ENCODE results near the gene PCDHGA10. TPM values are rescaled to one million over a fixed set of nuclear protein-coding genes. Genes with fewer than 3 reads are reported as not detected.
A peak's percentile ranks its signal among the peaks of the same experiment; 100 is the strongest.
"Not testable (repeated sequence)": the region's sequence is repeated elsewhere in the genome, so short reads cannot be mapped to it uniquely, and the experiment has no call there.

Gene PCDHGA10
- polyA plus RNA-seq, 1 donor from 2014 or later = 7.3 TPM

DNA sequence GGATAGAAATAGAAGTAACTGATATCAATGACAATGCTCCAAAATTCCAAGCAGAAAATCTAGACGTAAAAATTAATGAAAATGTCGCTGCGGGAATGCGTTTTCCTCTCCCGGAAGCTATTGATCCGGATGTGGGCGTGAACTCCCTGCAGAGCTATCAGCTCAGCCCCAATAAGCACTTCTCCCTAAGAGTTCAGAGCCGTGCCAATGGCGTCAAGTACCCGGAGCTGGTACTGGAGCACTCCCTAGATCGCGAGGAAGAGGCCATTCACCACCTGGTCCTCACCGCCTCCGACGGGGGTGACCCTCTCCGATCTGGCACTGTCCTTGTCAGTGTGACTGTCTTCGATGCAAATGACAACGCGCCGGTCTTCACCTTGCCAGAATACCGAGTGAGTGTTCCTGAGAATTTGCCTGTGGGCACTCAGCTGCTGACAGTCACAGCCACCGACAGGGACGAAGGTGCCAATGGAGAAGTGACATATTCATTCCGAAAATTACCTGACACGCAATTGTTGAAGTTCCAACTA lies 818 bp downstream of the PCDHGA10 start:
- Histone ChIP-seq H3K4me2 (ENCODE audit: low read length) (no peak overlapping the region), H3K9me2 (ENCODE audit: insufficient read depth, low read length) (no peaks in the 10 kb centered on the region), H3K4me3 (ENCODE audit: low read length) (peak overlapping the region; percentile 66), H3K36me3 (ENCODE audit: insufficient read depth, low read length) (peaks cover 82% of the 10 kb centered on the region), H3K27ac (ENCODE audit: low read length) (peak overlapping the region; percentile 45), H3K79me2 (replicated peaks; ENCODE audit: insufficient read depth, low read length) (peaks cover 66% of the 10 kb centered on the region), H2AFZ (ENCODE audit: low read depth, low read length) (no peak overlapping the region), H3K9me3 (ENCODE audit: low read length) (peaks cover 81% of the 10 kb centered on the region), H3K9ac (ENCODE audit: low read length) (no peak overlapping the region), H4K20me1 (ENCODE audit: insufficient read depth) (no peaks in the 10 kb centered on the region), H3K27me3 (ENCODE audit: insufficient read depth, low read depth, low read length) (no peaks in the 10 kb centered on the region), H3F3A (ENCODE audit: insufficient read depth, low read length, poor library complexity, severe bottlenecking) (peaks cover 3% of the 10 kb centered on the region)
- TF ChIP-seq TAF1 (IDR thresholded peaks at IDR 0.05; ENCODE audit: low read depth) (no peak), RAD21 (conservative IDR thresholded peaks at IDR 0.05) (no peak), MXI1 (conservative IDR thresholded peaks at IDR 0.05; ENCODE audit: poor library complexity, severe bottlenecking) (no peak), EZH2 (IDR thresholded peaks at IDR 0.05; ENCODE audit: borderline replicate concordance, insufficient read depth, low read length, poor library complexity, severe bottlenecking) (no peak), EP300 (conservative IDR thresholded peaks at IDR 0.05; ENCODE audit: poor library complexity, severe bottlenecking) (no peak), SMC3 (conservative IDR thresholded peaks at IDR 0.05; ENCODE audit: poor library complexity) (no peak), POLR2AphosphoS5 (IDR thresholded peaks at IDR 0.05) (no peak)
- TF ChIP-seq, protein P1, sequence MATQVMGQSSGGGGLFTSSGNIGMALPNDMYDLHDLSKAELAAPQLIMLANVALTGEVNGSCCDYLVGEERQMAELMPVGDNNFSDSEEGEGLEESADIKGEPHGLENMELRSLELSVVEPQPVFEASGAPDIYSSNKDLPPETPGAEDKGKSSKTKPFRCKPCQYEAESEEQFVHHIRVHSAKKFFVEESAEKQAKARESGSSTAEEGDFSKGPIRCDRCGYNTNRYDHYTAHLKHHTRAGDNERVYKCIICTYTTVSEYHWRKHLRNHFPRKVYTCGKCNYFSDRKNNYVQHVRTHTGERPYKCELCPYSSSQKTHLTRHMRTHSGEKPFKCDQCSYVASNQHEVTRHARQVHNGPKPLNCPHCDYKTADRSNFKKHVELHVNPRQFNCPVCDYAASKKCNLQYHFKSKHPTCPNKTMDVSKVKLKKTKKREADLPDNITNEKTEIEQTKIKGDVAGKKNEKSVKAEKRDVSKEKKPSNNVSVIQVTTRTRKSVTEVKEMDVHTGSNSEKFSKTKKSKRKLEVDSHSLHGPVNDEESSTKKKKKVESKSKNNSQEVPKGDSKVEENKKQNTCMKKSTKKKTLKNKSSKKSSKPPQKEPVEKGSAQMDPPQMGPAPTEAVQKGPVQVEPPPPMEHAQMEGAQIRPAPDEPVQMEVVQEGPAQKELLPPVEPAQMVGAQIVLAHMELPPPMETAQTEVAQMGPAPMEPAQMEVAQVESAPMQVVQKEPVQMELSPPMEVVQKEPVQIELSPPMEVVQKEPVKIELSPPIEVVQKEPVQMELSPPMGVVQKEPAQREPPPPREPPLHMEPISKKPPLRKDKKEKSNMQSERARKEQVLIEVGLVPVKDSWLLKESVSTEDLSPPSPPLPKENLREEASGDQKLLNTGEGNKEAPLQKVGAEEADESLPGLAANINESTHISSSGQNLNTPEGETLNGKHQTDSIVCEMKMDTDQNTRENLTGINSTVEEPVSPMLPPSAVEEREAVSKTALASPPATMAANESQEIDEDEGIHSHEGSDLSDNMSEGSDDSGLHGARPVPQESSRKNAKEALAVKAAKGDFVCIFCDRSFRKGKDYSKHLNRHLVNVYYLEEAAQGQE (IDR thresholded peaks at IDR 0.05; ENCODE audit: borderline replicate concordance) = no peak
- TF ChIP-seq, protein P2, sequence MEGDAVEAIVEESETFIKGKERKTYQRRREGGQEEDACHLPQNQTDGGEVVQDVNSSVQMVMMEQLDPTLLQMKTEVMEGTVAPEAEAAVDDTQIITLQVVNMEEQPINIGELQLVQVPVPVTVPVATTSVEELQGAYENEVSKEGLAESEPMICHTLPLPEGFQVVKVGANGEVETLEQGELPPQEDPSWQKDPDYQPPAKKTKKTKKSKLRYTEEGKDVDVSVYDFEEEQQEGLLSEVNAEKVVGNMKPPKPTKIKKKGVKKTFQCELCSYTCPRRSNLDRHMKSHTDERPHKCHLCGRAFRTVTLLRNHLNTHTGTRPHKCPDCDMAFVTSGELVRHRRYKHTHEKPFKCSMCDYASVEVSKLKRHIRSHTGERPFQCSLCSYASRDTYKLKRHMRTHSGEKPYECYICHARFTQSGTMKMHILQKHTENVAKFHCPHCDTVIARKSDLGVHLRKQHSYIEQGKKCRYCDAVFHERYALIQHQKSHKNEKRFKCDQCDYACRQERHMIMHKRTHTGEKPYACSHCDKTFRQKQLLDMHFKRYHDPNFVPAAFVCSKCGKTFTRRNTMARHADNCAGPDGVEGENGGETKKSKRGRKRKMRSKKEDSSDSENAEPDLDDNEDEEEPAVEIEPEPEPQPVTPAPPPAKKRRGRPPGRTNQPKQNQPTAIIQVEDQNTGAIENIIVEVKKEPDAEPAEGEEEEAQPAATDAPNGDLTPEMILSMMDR (IDR thresholded peaks at IDR 0.05; ENCODE audit: poor library complexity, severe bottlenecking) = no peak

DNA sequence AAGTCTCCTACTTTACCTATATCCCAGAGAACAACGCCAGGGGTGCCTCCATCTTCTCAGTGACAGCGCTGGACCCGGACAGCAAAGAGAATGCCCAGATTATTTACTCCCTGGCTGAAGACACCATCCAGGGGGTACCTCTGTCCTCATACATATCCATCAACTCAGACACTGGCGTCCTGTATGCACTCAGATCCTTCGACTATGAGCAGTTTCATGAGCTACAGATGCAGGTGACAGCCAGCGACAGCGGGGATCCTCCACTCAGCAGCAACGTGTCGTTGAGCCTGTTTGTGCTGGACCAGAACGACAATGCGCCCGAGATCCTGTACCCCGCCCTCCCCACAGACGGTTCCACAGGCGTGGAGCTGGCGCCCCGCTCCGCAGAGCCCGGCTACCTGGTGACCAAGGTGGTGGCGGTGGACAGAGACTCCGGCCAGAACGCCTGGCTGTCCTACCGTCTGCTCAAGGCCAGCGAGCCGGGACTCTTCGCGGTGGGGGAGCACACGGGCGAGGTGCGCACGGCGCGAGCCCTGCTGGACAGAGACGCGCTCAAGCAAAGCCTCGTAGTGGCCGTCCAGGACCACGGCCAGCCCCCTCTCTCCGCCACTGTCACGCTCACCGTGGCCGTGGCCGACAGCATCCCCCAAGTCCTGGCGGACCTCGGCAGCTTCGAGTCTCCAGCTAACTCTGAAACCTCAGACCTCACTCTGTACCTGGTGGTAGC lies 1.9 kb downstream of the PCDHGA10 start:
- Histone ChIP-seq H3K79me2 (replicated peaks; ENCODE audit: insufficient read depth, low read length) (peaks cover 70% of the 10 kb centered on the region), H3K9me3 (ENCODE audit: low read length) (peaks cover 81% of the 10 kb centered on the region), H3K4me3 (ENCODE audit: low read length) (peak overlapping the region; percentile 66), H3K36me3 (ENCODE audit: insufficient read depth, low read length) (peaks cover 86% of the 10 kb centered on the region)
- not testable (repeated sequence) for H3K4me2 ChIP-seq (ENCODE audit: low read length); H4K20me1 ChIP-seq (ENCODE audit: insufficient read depth); H3K27ac ChIP-seq (ENCODE audit: low read length); H3F3A ChIP-seq (ENCODE audit: insufficient read depth, low read length, poor library complexity, severe bottlenecking); H3K9me2 ChIP-seq (ENCODE audit: insufficient read depth, low read length); H3K9ac ChIP-seq (ENCODE audit: low read length); H2AFZ ChIP-seq (ENCODE audit: low read depth, low read length); H3K27me3 ChIP-seq (ENCODE audit: insufficient read depth, low read depth, low read length)

DNA sequence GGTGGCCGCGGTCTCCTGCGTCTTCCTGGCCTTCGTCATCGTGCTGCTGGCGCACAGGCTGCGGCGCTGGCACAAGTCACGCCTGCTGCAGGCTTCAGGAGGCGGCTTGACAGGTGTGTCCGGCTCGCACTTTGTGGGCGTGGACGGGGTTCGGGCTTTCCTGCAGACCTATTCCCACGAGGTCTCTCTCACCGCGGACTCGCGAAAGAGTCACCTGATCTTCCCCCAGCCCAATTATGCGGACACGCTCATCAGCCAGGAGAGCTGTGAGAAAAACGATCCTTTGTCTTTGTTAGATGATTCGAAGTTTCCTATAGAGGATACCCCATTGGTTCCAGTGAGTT lies 2.5 kb downstream of the PCDHGA10 start:
- H3K9me3 ChIP-seq (ENCODE audit: low read length) = peaks cover 80% of the 10 kb centered on the region
- not testable (repeated sequence) for H3K9me2 ChIP-seq (ENCODE audit: insufficient read depth, low read length); H3K9ac ChIP-seq (ENCODE audit: low read length); H3K4me3 ChIP-seq (ENCODE audit: low read length); H4K20me1 ChIP-seq (ENCODE audit: insufficient read depth); H3K27ac ChIP-seq (ENCODE audit: low read length); H3K4me2 ChIP-seq (ENCODE audit: low read length); H3K27me3 ChIP-seq (ENCODE audit: insufficient read depth, low read depth, low read length); H2AFZ ChIP-seq (ENCODE audit: low read depth, low read length); H3F3A ChIP-seq (ENCODE audit: insufficient read depth, low read length, poor library complexity, severe bottlenecking)
- H3K79me2 ChIP-seq (replicated peaks; ENCODE audit: insufficient read depth, low read length) = peaks cover 72% of the 10 kb centered on the region
- H3K36me3 ChIP-seq (ENCODE audit: insufficient read depth, low read length) = peaks cover 86% of the 10 kb centered on the region
